Activated CD4-positive, alpha-beta T cell treated with anti-CD3 and anti-CD28 coated beads for 24 hours (primary cell): ENCODE measurements around the gene SLC43A3.

Experiments used
- DNase-seq, 2 donors: peaks; one replicate each; pipeline ENCODE4 v3.0.0-alpha.2; 2020; ENCODE audit warnings: low read depth in 2 of 2

SLC43A3 gene

GRCh38 chr11:57426929-57427726 lies at the start of gene SLC43A3:
TSS of gene SLC43A3 (minus strand) at chr11:57427121. CDS start at chr11:57426172, 949 bp downstream.
- peak; percentile 75 to 76 for DNase-seq

DNA sequence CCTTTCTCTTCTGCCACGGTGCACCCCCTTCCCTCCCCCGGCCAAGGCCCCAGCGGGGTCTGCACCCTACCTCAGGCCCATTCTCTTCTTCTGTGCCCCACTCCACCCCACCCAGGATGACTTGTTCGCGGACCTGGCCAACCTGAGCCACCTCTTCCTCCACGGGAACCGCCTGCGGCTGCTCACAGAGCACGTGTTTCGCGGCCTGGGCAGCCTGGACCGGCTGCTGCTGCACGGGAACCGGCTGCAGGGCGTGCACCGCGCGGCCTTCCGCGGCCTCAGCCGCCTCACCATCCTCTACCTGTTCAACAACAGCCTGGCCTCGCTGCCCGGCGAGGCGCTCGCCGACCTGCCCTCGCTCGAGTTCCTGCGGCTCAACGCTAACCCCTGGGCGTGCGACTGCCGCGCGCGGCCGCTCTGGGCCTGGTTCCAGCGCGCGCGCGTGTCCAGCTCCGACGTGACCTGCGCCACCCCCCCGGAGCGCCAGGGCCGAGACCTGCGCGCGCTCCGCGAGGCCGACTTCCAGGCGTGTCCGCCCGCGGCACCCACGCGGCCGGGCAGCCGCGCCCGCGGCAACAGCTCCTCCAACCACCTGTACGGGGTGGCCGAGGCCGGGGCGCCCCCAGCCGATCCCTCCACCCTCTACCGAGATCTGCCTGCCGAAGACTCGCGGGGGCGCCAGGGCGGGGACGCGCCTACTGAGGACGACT lies 49.3 kb upstream of the SLC43A3 start:
- DNase-seq: no peak

DNA sequence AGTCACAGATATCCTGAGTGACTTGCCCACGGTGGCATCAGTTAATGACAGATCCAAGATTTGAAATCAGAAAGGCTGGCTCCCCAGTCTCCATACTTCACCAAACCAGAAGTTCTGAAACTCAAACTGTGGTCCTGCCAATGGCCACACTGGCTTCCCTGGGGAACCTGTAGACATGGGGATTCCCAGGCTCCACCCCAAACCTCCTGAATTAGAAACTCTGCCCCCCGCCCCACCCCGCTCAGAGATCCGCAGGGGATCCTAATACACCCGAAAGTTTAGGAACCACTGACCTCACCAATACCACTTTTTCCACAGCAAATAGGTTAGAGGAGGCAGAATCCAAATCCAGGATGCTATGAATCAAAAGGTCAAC lies 48.7 kb upstream of the SLC43A3 start:
- DNase-seq: no peak

DNA sequence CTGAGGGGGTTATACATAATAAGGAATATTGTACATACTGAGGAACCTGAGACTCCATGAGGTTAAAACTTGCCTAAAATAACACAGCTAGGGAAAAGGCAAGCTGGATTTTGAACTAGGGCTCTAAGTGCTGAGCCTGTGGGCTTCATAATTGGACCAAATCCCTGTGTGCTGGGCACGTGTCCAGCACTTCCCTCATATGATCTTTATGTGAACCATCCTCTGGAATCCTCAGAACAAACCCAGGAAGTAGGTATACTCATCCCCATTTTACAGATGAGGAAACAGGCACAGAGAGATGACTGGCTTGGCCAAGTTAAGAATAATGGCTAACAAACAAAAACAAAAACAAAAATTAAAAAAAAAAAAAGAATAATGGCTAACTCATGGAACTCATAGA lies 48.3 kb upstream of the SLC43A3 start:
- DNase-seq: no peak

DNA sequence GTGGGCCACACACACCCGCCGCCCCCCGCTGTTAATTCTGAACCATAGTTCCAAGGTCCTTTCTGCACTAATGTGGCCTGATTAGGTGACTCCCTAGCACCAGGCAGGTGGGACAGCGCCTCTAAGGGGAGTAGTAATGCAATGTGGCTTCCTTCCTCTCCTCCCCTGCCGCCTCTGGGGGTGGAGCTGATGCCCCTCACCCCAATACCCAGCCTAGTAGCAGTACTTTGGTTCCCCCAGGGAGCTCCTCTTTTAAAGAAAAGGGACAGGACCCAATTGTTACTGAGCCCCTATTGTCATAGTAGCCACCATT lies 47.8 kb upstream of the SLC43A3 start:
- DNase-seq: no peak

- no peak for DNase-seq
These were observed 47.3 kb upstream of the SLC43A3 start for GRCh38 chr11:57474017-57474802.

GRCh38 chr11:57473285-57473841 lies 46.4 kb upstream of the SLC43A3 start:
- DNase-seq: no peak

DNA sequence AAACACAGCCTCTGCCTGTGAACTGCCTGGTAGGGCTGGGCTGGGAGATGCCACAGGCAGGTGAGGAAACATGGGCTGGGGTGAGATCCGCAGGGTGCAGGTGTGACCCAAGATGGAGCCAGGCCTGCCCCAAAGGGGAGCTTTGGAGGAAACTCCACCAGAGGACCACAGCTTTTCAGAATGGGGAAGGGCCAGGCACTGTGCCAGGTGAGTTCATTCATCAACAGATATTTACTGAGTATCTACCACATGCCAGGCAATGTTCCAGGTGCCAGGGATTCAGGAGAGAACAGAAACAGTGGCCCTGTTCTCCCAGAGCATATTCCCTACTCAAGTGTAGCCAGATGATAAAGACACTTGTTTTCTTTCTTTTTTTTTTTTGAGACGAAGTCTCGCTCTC lies 44.6 kb upstream of the SLC43A3 start:
- no peak for DNase-seq

DNA sequence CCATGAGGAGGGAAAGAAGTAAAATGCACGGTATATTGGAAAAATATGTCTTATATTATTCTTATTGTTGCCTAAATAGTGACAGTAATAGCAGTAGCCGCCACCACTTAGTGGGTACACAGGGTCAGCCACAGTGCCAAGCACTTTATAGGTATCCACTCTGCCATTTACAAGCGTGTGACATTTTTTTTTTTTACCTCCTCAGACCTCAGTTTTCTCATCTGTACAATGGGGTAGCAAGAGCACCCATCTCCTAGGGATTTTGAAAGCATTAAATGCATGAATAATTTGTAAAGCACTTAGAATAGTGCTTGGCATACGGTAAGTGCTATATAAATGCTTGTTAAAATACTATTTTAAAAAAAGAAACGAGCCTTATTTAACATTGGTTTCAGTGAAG lies 42.3 kb upstream of the SLC43A3 start:
- no peak for DNase-seq

GRCh38 chr11:57468276-57468675 lies 41.4 kb upstream of the SLC43A3 start:
- no peak for DNase-seq

- DNase-seq: no peak
These were observed 40.7 kb upstream of the SLC43A3 start for GRCh38 chr11:57467508-57468157.

- no peak for DNase-seq
These were observed 39.8 kb upstream of the SLC43A3 start for GRCh38 chr11:57466680-57467079.

GRCh38 chr11:57464539-57465181 lies 37.7 kb upstream of the SLC43A3 start:
- DNase-seq: no peak

- no peak for DNase-seq
These were observed 37.0 kb upstream of the SLC43A3 start for GRCh38 chr11:57463671-57464538.

DNA sequence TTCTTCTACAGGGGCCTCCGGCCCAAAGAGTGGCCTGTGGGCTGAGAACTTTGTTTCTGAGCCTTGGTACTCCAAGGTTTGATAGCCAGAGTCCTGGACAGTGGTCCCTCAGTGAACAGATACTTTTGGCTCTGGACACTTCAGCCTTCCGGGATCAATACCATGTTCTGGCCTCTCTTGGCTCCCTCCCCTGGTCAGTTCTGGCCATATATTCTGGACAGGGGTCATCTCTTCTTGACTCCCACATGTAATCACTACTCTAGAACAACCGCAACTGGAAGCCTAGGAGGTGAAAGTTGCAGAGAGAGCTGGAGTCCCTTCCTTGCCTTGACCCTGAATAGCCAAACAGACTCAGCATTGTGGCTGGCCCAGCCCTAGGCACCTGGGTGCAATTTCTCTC lies 35.7 kb upstream of the SLC43A3 start:
- DNase-seq: no peak

- DNase-seq: no peak
These were observed 35.0 kb upstream of the SLC43A3 start for GRCh38 chr11:57461841-57462489.

- no peak for DNase-seq
These were observed 34.1 kb upstream of the SLC43A3 start for GRCh38 chr11:57460758-57461749.

DNA sequence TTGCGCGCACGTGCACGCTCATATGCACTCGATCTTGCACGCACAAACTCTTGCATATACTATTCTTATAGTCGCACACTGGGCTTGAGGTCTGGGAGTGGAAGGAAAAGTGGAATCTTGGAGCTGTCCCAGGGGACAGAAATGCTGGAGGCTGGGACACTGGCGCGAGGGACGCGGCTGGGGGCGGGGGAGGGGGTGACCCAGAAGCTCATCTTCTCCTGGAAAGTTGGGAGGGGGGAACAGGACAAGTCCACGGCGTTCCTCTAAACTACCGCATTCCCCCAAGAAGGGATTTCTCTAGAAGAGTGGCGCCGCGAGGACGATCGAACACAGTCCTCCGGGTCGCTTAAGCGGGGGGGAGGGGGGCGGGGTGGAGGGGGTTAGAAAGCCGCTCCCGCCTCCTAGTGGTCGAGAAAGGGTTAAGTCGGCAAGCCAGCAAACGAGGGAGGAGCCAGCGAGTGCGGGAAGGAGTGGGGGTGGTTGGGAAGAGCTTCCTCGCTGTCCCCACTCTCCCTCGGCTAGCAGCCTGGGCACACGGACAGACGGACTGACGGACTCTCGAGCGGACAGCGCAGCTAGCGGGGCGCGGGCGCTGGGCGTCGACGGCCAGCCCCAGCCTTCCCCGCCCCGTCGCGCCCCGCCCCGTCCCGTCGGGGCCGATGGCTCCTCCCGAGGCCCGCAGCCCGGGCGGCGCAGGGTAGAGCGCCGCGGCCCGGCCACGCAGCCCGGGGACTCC lies 33.3 kb upstream of the SLC43A3 start, which contains the start of gene RTN4RL2:
Gene RTN4RL2, plus strand, starts transcription at position 507 of the 736 bp plus-strand sequence. CDS start 338 bp downstream, outside the sequence.
- DNase-seq: no peak
